BE2C (cell line): ENCODE results near the gene SLC47A1. TPM values are rescaled to one million over a fixed set of nuclear protein-coding genes. Genes with fewer than 3 reads are reported as not detected.
A peak's percentile ranks its signal among the peaks of the same experiment; 100 is the strongest.

Experiments
- DNase-seq: peaks from one replicate; pipeline ENCODE4 v3.0.0-alpha.2; 2020
- H3K27me3 ChIP-seq: fragments of 250-450 bp; sonication (Bioruptor Pico); 2 replicates; pipeline ENCODE4 v1.5.1; 2020; ENCODE audit warnings: mild to moderate bottlenecking
- H3K36me3 ChIP-seq: fragments of 250-450 bp; sonication (Bioruptor Pico); 2 replicates; pipeline ENCODE4 v1.5.1; 2020; ENCODE audit warnings: mild to moderate bottlenecking
- H3K4me1 ChIP-seq: fragments of 250-450 bp; sonication (Bioruptor Pico); 2 replicates; pipeline ENCODE4 v1.5.1; 2020
- H3K4me3 ChIP-seq: 2 replicates; pipeline ENCODE4 v1.5.1; 2011; ENCODE audit warnings: low read depth, low read length
- H3K9me3 ChIP-seq: fragments of 250-450 bp; sonication (Bioruptor Pico); 2 replicates; pipeline ENCODE4 v1.5.1; 2020
- polyA plus RNA-seq: library from polyadenylated mRNA; unstranded; fragments of >200 nt; gene quantifications from one replicate; pipeline ENCODE4 v1.2.1, GENCODE V29; 2012; ENCODE audit warnings: low read depth, missing spikeins; ENCODE audit not compliant: insufficient read length, insufficient read depth
- TF ChIP-seq, protein P1 (sequence below): IDR thresholded peaks from 2 replicates; pipeline ENCODE4 v1.5.1; 2012; ENCODE audit warnings: mild to moderate bottlenecking, low read depth, low read length

Gene SLC47A1, protein sequence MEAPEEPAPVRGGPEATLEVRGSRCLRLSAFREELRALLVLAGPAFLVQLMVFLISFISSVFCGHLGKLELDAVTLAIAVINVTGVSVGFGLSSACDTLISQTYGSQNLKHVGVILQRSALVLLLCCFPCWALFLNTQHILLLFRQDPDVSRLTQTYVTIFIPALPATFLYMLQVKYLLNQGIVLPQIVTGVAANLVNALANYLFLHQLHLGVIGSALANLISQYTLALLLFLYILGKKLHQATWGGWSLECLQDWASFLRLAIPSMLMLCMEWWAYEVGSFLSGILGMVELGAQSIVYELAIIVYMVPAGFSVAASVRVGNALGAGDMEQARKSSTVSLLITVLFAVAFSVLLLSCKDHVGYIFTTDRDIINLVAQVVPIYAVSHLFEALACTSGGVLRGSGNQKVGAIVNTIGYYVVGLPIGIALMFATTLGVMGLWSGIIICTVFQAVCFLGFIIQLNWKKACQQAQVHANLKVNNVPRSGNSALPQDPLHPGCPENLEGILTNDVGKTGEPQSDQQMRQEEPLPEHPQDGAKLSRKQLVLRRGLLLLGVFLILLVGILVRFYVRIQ
- polyA plus RNA-seq: not detected

DNA sequence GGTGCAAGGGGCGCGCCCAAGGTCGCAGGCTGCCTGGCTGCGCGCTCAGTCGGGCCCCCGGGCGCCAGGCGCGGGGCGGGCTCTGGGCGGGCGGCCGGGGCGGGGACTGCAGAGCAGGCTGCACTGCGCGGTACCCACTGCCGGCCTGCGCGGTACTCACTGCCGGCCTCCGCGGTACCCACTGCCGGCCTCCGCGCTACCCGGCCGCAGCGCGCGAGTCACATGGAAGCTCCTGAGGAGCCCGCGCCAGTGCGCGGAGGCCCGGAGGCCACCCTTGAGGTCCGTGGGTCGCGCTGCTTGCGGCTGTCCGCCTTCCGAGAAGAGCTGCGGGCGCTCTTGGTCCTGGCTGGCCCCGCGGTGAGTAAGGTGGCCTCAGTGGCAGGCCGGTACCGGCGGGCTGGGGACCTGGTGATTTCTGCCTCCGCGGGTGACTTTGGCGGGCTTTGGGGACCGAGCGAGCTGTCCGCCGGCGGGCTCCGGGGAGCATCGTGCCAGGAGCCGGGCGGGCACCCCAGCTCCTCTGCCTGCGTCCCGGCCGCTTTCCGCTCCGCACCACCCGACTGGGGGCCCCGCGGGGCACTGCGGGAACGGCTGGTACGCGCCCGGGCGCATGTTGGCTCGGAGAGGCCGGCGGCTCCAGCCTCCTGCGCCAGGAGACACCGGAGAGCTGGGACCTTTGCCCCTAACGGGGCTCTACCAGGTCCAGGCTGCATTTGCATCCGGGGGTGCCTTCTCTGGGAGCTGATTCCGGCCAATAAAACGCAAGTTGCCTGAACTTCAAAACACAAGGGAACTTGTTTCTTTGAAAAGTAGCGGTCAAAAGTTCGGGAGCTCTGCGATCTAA, at the start of gene SLC47A1:
TSS of gene SLC47A1 (plus strand) at position 137 of the 844 bp plus-strand sequence. CDS start at position 223, 86 bp downstream.
- DNase-seq: peak; percentile 18
- no peak within 1 kb of the TSS for H3K4me3 ChIP-seq

DNA sequence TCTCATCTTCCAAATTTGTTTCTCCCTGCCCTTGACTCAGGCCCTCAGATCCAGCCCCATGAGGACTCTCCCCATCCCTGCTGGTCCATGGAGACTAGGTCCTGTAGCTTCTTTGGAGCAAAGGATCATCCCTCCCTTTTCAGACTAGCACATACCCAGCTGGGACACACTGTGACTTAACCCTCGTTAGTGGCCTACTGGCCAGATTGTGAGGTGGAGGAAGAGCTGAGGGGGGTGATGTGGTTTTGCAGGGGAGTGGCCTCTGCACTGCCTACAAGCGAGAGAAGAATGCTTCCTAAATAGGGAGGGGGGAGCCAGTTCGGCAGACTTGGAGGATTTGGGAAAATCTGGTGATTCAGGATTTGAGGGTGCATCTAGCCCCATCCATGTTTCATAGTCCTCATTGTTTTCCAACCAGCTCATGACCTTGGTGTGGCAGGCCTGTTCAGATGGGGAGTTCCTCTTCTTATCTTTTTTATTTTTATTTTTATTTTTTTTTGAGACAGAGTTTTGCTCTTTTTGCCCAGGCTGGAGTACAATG, 47.8 kb upstream of the SLC47A1 start:
- Histone ChIP-seq H3K4me1 (no peaks in the 10 kb centered on the region), H3K36me3 (no peaks in the 10 kb centered on the region)
- TF ChIP-seq, protein P1, sequence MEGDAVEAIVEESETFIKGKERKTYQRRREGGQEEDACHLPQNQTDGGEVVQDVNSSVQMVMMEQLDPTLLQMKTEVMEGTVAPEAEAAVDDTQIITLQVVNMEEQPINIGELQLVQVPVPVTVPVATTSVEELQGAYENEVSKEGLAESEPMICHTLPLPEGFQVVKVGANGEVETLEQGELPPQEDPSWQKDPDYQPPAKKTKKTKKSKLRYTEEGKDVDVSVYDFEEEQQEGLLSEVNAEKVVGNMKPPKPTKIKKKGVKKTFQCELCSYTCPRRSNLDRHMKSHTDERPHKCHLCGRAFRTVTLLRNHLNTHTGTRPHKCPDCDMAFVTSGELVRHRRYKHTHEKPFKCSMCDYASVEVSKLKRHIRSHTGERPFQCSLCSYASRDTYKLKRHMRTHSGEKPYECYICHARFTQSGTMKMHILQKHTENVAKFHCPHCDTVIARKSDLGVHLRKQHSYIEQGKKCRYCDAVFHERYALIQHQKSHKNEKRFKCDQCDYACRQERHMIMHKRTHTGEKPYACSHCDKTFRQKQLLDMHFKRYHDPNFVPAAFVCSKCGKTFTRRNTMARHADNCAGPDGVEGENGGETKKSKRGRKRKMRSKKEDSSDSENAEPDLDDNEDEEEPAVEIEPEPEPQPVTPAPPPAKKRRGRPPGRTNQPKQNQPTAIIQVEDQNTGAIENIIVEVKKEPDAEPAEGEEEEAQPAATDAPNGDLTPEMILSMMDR: no peak

More for the DNA sequence above, at the start of gene SLC47A1:
- Histone ChIP-seq H3K27me3 (peaks cover 19% of the 10 kb centered on the region), H3K9me3 (no peaks in the 10 kb centered on the region), H3K36me3 (no peaks in the 10 kb centered on the region), H3K4me1 (no peaks in the 10 kb centered on the region)
- TF ChIP-seq, protein P1: no peak

DNA sequence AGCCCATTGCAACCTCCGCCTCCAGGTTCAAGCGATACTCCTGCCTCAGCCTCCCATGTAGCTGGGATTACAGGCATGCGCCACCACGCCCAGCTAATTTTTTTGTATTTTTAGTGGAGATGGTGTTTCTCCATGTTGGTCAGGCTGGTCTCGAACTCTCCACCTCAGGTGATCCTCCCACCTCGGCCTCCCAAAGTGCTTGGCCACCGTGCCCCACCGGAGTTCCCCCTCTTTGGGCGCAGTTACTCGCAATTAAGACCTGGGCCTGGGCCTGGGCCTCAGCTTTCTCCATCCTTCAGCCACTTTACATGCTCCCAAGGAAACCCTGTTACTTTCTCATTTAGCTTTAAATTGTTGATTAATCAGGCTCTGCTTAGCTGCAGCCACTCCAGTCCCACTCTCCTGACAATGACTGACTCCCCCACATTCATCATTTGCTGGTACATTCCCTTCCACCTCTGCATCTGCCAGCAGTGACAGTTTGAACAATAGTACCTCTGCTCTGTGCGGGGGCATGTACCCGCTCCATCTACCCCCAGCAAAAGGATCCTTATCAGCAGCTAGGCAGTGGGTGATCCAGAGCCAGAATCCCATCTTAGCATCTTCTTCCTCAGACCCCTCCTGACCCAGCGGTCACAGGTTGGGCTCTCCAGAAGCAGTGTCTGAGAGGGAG, 47.2 kb upstream of the SLC47A1 start:
- no peaks in the 10 kb centered on the region for H3K4me1 ChIP-seq
- no peak for DNase-seq
- no peaks in the 10 kb centered on the region for H3K9me3 ChIP-seq
- H3K4me3 ChIP-seq: no peak overlapping the region
- no peaks in the 10 kb centered on the region for H3K36me3 ChIP-seq
- TF ChIP-seq, protein P1: no peak
- H3K27me3 ChIP-seq: no peaks in the 10 kb centered on the region

More for the DNA sequence above, 47.8 kb upstream of the SLC47A1 start:
- H3K4me3 ChIP-seq: no peak overlapping the region
- H3K27me3 ChIP-seq: no peaks in the 10 kb centered on the region
- no peaks in the 10 kb centered on the region for H3K9me3 ChIP-seq
- DNase-seq: no peak

DNA sequence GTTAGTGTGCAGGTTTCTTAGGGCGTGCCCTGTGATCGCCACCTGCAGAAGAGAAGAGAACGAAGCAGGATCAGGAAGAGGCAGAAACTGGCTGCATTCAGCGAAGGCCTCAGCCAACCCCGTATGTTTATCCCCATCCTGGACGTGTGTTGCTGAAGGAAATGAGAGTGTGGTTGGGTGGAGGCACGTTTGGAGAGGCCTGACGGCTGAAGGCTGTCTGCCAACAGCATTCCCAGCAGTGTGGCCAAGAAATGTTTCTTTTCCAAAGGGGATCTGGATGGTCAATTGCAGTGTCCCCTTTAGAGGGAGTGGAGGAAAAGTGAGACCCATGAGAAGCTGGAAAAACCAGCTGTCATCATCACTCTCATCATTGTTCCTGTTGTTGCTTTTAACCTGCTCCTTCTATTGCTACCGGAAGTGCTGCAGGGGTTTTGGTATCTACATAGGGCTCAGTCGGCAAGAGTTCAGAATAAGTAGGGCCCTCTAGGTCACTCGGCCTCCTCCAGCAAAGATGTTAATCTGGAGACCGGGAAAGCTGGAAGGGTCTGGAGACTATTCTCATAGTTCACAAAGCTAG, 46.5 kb upstream of the SLC47A1 start:
- TF ChIP-seq, protein P1: no peak

DNA sequence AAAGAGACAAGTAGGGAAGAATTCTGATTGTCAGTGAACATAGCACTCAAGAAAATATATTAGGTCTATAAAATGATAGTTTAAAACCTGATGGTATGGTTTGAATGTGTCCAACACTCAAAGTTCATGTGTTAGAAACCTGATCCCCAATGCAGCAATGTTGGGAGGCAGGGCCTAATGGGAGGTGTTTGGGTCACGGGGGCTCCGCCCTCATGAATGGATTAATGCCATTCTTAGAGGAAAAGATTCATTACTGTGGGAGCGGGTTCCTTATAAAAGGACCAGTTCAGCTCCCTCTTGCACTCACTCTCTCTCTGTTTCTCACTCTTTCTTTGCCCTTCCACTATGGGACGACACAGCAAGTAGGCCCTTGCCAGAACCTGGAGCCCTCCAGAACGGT, 41.5 kb upstream of the SLC47A1 start:
- Histone ChIP-seq H3K36me3 (no peaks in the 10 kb centered on the region), H3K9me3 (no peaks in the 10 kb centered on the region), H3K4me3 (no peak overlapping the region), H3K4me1 (no peaks in the 10 kb centered on the region), H3K27me3 (no peaks in the 10 kb centered on the region)
- no peak for DNase-seq
- TF ChIP-seq, protein P1: no peak

More for the DNA sequence above, 46.5 kb upstream of the SLC47A1 start:
- DNase-seq: no peak
- Histone ChIP-seq H3K4me1 (no peaks in the 10 kb centered on the region), H3K36me3 (no peaks in the 10 kb centered on the region), H3K4me3 (no peak overlapping the region), H3K27me3 (no peaks in the 10 kb centered on the region), H3K9me3 (no peaks in the 10 kb centered on the region)
